NCI-H460 (cell line): ENCODE data around the gene ZIC5. TPM values are rescaled to one million over a fixed set of nuclear protein-coding genes. Genes with fewer than 3 reads are reported as not detected.

Experiments used
- DNase-seq: peaks from one replicate; pipeline ENCODE4 v3.0.0-alpha.2; 2016; ENCODE audit warnings: low read depth; ENCODE audit errors: extremely low read depth
- polyA plus RNA-seq: library from polyadenylated mRNA; depleted of rRNA; stranded (reverse); fragments of >200 nt; gene quantifications from 2 replicates; pipeline ENCODE4 v1.2.3, GENCODE V29; 2014; cell fraction: nucleus; rRNA removed
- total RNA-seq: library from RNA; depleted of rRNA; stranded (reverse); fragments of >200 nt; shearing (Covaris generic); gene quantifications from 2 replicates; pipeline ENCODE4 v1.2.3, GENCODE V29; 2014; rRNA removed

Gene ZIC5
- total RNA-seq = 4.4 and 4.9 TPM in 2 replicates
- 1.6 and 1.8 TPM in 2 replicates for polyA plus RNA-seq

DNA sequence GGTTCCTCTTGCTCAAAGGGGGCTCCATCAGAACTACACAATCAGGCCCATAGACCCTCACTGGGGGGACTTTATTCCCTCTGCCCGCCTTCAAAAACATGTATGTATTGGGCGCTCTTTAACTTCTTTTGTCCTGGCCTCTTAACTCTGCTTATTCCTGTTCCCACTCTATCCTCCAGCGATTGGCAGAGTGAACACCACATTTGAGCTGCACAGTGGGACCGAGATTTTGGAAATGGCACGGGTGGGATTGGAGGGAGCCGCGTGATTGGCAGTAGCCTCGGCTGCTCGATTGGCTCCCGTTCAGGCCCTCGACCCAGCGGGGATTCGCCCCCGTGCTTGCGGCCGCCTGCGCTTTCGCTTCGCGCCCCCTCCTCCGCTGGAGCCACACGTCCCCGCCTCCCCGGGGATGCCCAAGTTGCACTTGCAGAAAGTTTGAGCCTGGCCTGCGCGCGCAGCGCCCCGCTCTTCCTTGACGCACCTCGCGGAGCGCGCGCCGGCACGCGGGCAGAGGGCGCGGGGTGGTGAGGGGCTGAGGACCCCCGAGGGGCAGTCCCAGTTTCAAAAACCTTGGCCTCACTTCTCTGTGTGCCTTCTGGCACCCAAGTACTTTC lies at the start of gene ZIC5:
TSS of gene ZIC5 (minus strand) at position 192 of the 614 bp plus-strand sequence. CDS start at position 28, 164 bp downstream.
- no peak for DNase-seq

DNA sequence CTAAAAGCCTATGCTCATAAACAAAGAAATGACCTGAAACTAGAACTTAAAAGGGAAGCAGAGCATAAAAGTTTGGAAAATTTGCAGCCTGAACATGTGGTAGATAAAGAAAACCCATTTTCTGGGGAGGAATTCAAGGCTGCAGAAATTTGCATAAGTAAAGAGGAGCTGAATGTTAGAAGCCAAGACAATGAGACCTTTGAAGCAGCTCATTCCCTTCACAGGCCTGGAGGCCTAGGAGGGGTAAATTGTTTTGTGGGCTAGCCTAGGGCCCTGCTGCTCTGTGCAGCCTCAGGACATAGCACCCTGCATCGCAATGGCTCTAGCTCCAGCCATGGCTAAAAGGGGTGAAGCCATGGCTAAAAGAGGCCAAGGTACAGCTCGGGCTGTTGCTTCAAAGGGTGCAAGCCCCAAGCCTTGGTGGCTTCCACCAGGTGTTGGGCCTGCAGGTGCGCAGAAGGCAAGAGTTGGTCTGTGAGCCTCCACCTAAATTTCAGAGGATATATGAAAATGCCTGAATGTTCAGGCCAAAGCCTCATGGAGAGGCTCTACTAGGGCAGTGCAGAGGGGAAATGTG lies 48.3 kb upstream of the ZIC5 start:
- no peak for DNase-seq

DNA sequence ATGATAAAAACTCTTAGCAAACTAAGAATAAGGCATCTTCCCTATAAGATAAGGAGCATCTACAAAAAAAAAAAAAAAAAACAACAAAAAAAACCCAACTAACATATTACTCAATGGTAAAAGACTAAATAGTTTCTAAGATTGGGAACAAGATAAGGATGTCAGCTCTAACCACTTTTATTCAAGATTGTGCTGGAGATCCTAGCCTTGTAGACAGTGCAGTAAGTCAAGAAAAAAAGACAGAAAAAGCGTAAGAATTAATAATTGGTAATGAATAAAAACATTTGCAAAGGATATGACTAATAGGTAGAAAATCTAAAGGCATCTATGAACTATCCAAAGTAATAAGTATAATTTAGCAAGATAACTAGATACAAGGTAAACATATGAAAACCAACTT lies 43.1 kb upstream of the ZIC5 start:
- DNase-seq = no peak

DNA sequence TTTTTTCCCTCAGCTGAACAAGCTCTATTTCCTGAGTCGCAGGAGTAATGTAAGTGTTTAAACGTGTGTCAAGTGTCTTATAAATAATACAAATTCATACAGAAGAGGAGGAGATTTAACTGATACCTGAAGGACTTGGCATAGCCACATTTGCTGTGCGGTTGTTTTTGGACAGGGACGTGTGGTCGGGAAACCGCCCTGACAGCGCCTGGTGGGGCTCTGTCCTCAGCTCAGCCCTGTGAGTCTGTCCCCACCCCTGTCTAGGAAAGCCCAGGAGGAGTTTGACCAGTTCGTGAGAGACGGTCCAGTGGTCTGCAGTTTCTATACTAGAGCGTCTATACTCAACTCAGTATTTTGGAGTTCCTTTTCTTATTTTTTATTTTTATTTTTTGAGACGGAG lies 26.7 kb upstream of the ZIC5 start:
- DNase-seq = no peak

DNA sequence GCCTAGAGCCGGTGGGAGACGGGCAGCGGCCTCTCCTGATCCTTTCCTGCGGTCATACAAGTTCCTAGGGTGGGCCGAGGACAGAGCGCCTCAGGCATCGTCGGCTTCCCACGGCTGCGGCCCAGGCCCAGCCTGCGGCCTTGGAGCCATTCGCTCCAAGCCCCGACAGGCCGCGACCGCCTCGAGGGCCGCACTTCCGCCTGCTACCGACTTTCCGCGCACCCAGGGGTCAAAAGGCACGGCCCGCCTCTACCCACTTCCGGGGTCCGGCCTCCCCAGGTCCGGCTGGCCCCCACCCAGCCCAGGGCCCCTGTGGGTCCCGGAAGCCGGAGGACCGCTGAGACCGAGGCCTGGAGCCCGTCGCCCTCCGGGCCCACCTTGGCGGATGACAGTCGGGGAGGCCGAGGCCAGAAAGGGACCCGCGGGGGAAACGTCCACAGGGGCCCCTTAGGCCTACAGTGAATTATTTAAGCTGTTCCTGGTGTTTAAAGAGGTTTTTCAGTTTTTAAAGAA lies 26.2 kb upstream of the ZIC5 start:
- DNase-seq = no peak

DNA sequence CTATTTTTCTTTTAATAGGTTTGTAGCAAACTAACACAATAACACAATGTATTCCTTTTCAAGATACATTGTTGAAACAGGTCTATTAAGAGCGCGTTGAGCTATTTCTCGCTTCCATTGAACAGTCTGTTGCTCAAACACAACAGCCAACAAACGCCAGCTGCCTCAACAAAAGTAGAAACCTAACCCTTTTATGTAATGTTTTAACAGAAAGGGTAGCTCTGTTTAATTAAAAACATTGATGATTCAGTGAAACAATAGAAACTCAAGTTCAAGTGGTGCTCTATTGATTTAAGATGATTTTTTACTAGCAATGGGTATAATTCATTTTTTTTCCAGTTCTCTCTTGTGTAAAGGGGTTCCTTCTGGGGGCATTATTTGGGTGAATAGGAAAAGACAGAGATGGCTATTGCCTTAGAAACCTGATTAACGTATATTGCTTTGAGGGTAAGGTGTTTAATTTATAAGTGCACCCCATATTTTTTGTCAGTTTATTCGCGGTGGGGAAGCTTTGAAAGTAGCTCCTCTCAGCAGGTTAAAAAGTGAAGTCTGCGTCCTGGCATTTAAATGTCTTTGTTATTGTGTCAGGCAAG lies 24.9 kb upstream of the ZIC5 start:
- DNase-seq = no peak

DNA sequence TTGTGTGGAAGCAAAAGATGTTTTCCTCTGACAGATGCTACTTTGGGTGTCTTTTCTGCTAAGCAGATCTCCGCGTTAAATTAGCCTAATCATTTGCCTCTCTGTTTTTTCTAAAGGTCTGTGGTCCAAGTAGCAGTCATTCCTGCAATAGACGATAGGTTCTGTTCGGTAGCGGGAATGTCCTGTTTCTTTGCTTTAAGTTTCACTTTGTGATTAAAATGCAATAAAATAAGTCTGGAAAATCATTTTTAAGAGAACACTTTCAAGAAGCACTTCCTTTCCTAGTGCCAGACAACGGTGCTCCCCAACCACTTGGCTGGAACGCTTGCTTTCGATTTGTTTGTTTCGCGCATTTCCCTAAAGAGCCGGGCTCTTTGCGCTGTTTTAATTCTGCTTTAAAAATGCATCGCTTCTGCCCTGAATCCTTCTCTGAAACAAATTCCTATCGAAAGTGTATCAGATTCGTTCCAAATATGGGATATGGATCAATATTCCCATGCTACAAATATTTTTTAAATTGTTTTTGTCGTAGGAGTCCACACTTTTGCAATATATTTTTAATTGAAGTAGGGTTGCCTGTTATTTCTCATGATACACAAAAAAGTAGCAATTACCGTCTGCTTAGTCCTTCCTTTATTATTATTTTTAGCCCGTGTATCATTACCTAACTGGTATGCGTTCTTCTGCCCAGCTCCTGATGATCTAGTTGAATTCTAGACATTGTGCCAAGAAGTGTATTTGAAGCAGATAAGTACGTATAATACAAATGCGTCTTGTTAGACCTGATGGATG lies 24.2 kb upstream of the ZIC5 start:
- DNase-seq = no peak

DNA sequence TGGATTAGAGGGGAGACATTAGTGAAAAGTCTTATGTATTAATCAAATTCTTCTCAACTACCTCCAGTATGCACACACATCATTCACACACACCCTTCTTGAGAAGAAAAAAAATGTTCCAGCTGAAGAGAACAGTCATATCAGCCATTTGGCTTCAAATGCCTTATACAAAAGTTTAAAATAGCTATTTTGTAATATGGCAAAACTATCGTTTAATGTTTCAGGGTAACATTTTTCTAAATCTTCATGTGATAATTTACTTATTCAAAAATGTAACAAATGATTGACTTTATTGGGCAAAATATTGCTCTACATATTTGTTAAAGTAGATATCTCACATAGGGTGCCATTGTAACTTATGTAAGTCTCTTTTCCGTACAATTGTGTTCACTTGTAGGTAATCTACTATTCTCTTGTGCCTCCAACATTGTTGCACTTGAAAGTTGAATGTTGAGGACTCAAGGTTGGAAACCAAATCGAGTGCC lies 23.6 kb upstream of the ZIC5 start:
- DNase-seq = no peak

DNA sequence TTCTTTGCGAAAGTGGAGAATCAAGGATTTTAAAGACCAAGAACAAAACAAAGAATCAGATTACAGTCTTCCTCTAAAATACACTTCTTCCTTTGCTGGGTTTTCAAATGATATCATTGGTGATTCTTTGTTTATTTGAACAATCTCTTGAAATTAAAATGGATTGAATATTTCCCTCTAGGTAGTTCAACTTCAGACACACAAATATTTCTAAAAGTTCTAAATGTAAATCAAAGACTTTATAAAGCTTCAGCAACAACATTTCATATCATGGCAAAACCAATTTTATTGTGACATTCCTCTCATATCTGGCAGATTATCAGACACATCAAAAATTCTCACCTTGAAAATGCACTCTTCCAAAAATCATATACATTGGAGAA lies 23.1 kb upstream of the ZIC5 start:
- no peak for DNase-seq

DNA sequence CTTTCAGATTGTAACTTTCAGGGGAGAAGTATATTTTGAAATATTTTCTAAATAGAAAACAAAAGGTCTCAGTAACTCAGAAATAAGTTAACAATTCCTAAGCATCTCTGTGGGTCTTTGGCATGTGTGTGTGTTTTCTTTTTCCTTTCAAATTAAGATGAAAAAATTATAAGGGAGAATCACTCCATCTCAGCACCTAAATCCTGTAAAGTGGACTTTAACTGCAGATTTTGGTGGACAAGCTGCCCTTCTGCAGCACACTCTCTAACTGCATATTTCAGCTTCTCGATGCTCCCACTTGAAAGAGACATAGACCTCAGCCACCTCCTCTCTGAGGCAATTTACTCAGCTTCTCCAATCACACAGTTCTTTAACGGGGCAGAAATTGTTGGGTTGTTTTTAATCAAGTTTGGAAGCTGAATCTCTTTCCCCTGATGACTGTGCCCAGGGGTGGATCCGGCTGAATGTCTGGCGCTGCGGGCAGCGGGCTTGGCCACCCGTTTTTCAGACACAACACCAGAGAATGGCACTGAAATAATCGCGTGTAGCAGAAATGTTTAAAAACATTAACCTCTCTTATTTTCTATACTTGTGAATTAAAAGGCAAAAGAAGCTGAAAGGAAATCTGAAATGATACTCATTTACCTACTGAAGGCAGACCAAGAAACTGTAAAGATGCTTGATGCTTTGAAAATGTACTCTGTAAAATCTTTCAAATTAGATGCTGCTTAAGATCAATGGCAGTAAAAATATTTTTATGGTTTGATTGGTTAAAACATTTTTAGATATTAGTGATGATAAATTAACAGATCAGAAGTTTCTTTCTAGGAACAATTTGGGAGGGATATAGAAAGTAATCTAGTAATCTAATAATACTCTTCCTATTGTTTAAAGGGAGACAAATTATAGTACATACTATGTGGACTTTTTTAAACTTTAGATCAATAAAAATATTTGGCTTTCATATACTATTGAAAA lies 22.4 kb upstream of the ZIC5 start:
- DNase-seq = no peak

DNA sequence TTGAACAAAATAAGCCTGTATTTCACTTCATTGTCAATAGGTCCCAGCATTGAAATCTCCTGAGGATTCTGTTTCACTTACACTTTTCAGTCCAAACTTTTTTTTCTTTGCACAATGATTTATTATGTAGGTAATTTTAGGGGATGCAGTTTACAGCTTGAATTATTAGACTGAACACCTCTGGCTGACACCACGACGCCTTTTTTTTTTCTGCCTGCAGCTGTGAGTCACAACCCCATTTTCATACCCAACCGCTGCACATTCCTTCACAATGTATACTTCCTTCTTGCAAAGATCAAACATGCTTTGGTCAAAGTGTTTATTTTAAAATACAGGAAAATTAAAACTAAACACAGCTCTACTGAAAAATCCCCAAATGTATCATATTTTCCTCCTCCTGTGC lies 21.4 kb upstream of the ZIC5 start:
- no peak for DNase-seq

DNA sequence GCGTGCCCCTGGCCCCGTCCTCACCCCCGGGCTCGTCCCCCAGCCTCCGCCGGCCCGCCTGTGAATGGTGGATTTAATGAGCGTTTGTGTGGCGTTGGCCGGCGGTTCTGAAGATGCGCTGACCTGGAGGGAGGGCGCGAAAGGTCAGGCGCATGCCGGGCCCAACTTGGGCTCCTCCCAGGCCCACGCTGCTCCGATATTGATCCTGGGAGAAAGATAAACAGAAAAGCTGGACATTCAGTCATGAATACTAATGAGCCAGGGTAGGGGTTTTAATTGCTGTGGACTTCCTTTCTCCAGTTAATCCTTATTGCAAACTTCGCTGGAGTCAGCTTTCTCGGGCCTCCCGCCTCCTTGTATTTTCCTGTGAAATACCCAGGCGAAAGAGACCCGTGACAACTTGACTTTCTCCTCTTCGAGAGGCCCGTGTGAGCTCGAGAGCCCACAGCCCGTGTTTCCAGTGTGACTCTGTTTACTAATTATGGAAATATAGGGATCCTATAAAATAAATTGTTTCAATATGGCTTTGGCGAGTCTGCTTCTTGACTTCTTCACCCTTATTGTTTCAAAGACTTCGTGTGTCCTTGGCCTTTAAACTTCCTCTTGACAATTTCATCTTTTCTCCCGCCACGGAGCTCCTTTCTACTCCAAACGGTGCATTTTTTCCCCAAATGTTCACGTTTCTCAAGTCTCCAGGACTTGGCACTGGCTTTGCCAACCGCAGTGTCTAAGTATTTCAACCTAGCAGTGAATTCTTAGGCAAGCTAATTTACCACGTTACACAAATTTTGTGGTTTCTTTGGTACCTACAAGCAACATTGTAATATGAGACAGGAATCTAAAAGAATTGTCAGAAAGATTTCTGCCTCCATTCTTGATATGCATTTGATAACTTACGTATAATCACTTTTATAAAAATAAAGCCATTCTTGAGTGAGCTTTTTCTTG lies 20.5 kb upstream of the ZIC5 start:
- no peak for DNase-seq

DNA sequence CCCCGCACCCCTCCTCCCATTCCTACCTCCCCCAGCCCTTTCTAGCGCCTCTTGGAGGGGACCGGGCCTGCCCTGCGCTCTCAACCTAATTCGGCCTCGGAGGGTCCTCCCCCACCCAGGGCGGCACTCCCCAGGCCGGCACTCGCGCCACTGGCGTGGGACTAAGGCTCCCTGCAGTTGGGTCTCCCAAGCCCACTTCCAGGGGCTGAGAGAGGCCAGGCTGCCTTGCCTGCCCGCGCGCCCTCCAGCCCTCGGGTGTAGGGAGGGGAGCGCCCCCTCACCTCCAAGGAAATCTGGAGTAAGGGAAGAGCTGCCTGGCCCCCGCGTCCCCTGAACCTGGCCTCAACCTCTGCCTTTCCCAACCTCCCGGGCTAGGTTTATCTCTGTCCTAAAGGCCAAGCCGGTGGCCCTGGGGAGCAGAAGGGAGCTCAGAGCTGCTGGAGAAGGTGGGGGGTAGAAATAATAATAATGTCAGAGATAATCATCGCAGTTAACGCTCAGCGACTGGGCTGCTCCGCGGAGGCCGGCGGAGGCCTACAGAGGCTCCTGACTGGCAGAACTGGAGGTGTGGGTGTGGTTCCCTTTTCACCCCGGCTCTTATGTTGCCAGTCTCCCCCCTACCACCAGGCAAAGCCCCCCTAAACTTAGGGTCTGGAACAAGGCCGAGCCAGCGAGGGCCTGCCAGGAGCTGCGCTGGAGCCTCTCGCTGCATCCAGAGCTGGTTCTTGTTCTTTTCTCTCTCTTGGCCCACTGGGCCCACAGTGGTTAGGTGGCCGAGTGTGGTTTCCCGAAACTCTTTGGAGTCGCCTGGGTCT lies 19.7 kb upstream of the ZIC5 start:
- no peak for DNase-seq

DNA sequence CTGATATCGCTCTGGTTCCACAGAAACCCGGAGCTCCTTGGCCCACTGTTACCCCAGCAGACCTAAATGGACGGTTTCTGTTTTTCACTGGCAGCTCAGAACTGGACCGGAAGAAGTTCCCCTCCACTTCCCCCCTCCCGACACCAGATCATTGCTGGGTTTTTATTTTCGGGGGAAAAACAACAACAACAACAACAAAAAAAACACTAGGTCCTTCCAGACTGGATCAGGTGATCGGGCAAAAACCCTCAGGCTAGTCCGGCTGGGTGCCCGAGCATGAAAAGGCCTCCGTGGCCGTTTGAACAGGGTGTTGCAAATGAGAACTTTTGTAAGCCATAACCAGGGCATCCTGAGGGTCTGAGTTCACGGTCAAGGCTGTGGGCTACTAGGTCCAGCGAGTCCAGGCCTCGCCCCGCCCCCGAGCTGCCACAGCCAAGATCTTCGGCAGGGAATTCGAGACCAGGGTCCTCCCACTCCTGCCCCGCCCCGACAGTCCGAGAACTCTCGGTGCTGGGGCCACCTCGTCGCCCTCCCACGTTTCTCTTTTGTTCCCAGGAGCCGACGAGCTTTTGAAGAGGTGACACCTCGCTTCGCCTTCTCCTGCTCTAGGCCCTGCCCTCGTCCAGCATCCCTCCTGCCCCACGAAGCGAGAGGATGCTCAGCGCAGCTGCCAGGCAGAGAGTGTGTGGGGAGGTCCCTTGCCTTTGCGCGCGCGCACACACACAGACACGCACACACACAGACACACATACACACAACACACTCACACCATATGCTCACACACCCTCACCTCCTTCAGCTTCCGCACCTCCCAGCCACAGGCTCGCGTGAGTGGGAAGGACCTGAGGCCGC lies 18.8 kb upstream of the ZIC5 start:
- DNase-seq = no peak

DNA sequence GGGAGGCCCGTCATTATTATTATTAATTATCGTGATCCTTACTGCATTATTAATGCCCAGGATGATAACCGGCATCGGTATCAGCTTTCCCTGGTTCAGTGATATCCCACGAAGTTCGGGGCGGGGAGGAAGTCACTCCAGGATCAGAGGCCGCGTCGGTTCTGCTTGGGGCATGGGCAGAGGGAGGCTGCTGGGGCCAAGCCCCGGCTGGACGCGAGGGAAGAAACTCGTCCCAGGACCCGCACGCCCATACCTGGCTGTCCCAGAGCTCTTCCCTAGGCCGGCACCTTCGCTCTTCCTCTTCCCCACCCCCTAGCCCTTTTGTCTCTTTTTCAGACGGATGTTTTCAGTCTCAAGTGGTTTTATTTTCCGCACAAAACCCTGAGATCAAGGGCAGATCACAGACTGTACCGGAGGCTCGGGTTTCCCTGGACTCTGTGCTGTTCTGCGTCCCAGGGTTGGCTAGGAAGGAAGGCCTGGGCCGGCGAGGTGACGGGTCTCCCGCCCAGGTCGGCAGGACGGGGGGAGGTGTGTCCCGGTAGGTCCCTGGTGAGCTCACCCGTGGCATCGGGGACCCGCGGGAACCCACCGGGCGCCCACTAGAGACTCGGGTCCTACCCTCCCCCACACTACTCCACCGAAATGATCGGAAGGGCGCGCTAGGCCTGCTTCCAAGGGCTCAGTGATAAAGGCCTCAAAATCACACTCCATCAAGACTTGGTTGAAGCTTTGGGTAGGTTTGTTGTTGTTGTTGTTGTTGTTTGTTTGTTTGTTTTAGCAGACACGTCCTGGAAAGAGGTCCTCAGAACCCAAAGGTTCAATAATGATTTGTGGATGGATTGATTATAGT lies 17.9 kb upstream of the ZIC5 start:
- no peak for DNase-seq
